NCI-H1048 (cell line): ENCODE data around the gene HPCAL4.

ENCODE experiments used
- DNase-seq: peaks from one replicate; lab custom pipeline; 2025; lab: John Stamatoyannopoulos, UW

HPCAL4 gene

GRCh38 chr1:39691383-39692151, at the start of gene HPCAL4:
TSS of gene HPCAL4 (minus strand) at chr1:39691433. CDS start at chr1:39684603, 6,830 bp downstream.
- DNase-seq, result peak; percentile 88

GRCh38 chr1:39738622-39739366, 47.6 kb upstream of the HPCAL4 start, which contains the start of gene PPIE:
TSS of gene PPIE (plus strand) at chr1:39738882. CDS start at chr1:39738901, 19 bp downstream.
- DNase-seq, result peak; percentile 85

GRCh38 chr1:39737546-39738169, 46.4 kb upstream of the HPCAL4 start:
- no peak for DNase-seq

- DNase-seq, result no peak
Measured at GRCh38 chr1:39735731-39736130, 44.5 kb upstream of the HPCAL4 start.

- no peak for DNase-seq
Measured at GRCh38 chr1:39733161-39733560, 41.9 kb upstream of the HPCAL4 start.

- DNase-seq, result no peak
Measured at GRCh38 chr1:39732730-39733129, 41.5 kb upstream of the HPCAL4 start.

- no peak for DNase-seq
Measured at GRCh38 chr1:39729842-39730241, 38.6 kb upstream of the HPCAL4 start.

- DNase-seq, result no peak
Measured at GRCh38 chr1:39729030-39729429, 37.8 kb upstream of the HPCAL4 start.

- DNase-seq, result no peak
Measured at GRCh38 chr1:39727932-39728317, 36.7 kb upstream of the HPCAL4 start.

GRCh38 chr1:39727221-39727931, 36.1 kb upstream of the HPCAL4 start:
- no peak for DNase-seq

GRCh38 chr1:39726600-39726999, 35.4 kb upstream of the HPCAL4 start:
- DNase-seq, result no peak

GRCh38 chr1:39722495-39722894, 31.3 kb upstream of the HPCAL4 start:
- no peak for DNase-seq

- DNase-seq, result no peak
Measured at GRCh38 chr1:39721664-39722063, 30.4 kb upstream of the HPCAL4 start.

GRCh38 chr1:39720094-39720999, 29.1 kb upstream of the HPCAL4 start:
- DNase-seq, result no peak

- DNase-seq, result no peak
Measured at GRCh38 chr1:39717809-39718208, 26.6 kb upstream of the HPCAL4 start.

- no peak for DNase-seq
Measured at GRCh38 chr1:39713557-39713956, 22.3 kb upstream of the HPCAL4 start.

- DNase-seq, result no peak
Measured at GRCh38 chr1:39711966-39712340, 20.7 kb upstream of the HPCAL4 start.

GRCh38 chr1:39711104-39711965, 20.1 kb upstream of the HPCAL4 start:
- no peak for DNase-seq

- no peak for DNase-seq
Measured at GRCh38 chr1:39707506-39707905, 16.3 kb upstream of the HPCAL4 start.

- no peak for DNase-seq
Measured at GRCh38 chr1:39704757-39705156, 13.5 kb upstream of the HPCAL4 start.
